HG03064 (cell line): Measurements from ENCODE around the gene PROK1.
"Not testable (repeated sequence)": the region's sequence is repeated elsewhere in the genome, so short reads cannot be mapped to it uniquely, and the experiment has no call there.

Experiments
- ATAC-seq: cut with Tn5 transposase; IDR thresholded peaks from one replicate; pipeline ENCODE4 v1.9.1; 2021; ENCODE audit warnings: low read depth; ENCODE audit not compliant: unreplicated experiment

PROK1 gene

DNA sequence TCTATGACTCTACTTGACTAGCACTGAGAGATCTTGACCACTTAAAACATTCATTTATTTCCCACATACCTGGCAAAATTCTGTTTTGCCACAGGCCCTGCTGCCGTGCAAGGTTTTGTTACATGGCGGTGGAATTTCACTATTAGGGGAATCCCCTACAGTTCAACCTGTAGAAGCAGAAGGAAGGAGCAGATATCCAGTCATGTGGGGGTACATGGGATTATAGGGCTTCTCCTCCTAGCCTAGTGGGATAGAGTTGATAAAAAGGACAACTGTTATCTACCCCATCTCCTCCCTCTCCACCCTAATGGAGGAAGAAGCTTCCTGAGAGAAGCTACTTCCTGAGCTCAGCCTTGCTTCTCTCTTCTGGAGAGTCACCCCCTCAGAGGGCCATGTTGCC, 17.7 kb upstream of the PROK1 start:
- ATAC-seq, result no peak

DNA sequence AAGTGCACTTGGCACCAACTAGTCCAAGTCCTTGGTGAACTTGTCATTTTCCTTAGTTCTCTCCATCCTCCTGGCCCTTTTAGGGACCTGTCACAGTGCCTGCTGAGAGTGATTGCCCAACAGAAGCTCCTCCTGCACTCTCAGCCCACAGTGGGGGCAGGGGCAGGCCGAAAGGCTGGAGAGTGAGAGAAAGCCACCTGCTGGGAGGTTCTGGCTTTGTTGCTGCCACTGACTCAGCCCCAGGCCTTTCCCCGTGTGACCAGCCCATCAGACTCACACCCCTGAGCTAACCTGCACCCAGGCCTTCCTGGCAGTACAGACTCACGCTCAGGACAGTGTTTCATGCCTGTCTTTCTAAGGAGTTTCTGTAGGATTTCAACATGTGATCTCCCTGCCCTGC, 17.1 kb upstream of the PROK1 start:
- ATAC-seq, result no peak

DNA sequence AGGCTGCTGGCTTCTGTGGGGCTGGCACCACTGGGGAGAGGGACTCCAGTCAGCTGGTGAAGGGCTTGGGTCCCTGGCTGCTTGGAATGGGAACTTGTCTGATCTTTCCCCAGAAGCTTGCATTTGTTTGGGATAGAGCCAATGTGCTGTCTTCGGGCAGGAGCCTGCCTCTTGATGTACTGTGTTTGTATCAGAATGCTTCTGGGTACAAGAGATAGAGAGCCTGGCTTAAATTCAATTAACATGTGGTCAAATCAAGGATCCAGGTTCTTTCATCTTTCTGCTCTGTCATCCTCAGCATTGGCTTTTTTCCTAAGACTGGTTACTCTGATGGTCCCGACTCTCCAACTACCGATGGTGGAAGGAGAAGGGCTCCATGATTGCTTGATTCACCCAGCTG, 16.0 kb upstream of the PROK1 start:
- no peak for ATAC-seq

DNA sequence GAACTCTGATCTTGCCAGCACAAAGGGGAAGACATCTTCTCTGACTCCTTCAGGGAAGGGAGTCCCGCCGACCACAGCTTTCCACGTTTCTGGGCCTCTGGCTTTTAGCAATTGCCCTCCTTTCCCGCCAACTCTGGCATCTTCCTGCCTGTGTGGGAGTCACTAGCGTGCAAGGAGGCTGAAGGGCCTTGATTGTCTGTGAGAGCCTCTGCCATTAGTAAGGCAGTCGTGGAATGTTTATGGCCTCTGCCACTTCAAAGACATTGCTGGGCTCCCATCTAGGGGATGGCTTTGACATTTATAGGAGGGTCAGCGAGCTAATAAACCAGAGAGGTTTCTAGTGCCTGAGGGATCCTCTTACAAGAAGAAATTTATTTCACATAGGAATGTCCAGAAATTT, 14.3 kb upstream of the PROK1 start:
- no peak for ATAC-seq

DNA sequence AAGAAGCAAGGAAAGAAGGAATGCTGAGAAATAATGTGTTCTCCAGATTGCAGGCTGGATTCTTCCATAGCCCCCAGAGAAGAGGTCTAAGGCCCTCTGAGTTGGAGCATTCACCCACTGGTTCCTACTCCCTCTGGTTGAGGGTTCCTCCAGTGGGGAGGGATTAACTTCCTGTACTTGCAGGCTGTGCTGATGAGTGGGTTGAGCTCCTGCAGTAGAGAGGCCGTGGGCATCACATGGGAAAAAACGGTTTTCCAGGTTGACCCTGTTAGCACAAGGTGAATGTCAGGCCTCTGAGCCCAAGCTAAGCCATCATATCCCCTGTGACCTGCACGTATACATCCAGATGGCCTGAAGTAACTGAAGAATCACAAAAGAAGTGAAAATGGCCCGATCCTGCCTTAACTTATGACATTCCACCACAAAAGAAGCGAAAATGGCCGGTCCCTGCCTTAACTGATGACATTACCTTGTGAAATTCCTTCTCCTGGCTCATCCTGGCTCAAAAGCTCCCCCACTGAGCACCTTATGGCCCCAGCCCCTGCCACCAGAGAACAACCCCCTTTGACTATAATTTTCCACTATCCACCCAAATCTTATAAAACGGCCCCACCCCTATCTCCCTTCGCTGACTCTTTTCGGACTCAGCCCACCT, 13.2 kb upstream of the PROK1 start:
- ATAC-seq, result not testable (repeated sequence)

DNA sequence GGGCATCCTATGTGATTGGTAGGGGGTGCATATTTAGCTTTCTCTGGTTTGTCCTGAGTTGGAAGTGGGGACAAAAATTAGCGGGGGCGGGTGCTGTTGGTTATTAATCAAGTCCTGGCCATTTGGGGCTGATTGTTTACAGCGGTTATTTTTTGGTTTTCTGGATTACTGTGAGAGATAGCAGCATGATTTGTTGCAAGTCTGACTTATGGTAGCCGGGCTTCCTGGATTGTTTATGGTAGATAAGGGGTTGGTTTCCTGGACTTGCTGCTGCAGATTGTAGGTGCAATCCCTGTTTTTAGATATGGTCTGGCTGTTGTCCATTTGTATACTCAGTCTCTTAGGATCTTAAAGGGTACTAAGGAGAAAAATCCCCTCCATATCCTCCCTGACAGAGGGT, 12.1 kb upstream of the PROK1 start:
- ATAC-seq, result no peak

DNA sequence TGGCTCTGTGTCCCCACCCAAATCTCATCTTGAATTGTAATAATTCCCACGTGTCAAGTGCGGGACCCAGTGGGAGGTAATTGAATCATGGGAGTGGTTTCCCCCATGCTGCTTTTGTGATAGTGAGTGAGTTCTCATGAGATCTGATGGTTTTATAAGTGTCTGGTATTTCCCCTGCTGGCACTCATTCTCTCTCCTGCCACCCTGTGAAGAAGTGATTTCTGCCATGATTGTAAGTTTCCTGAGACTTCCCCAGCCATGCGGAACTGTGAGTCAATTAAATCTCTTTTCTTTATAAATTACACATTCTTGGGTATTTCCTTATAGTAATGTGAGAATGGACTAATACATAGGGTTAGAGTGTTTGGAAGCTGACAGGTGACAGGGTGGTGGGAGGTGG, 11.1 kb upstream of the PROK1 start:
- not testable (repeated sequence) for ATAC-seq

DNA sequence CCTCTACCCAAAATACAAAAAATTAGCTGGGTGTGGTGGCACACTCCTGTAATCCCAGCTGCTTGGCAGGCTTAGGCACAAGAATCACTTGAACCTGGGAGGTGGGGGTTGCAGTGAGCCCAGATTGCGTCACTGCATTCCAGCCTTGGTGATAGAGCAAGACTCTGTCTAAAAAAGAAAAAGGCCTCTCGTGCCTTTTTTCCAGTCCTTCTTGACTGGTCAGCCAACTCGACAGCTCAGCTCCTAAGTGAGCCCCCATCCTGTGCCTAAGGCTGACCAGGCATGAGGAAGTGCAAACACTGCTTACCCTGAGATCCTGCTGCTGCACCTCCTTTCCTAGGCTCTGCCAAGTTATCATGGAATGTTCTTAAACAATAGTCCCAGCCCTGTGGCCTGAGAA, 10.1 kb upstream of the PROK1 start:
- ATAC-seq, result no peak

DNA sequence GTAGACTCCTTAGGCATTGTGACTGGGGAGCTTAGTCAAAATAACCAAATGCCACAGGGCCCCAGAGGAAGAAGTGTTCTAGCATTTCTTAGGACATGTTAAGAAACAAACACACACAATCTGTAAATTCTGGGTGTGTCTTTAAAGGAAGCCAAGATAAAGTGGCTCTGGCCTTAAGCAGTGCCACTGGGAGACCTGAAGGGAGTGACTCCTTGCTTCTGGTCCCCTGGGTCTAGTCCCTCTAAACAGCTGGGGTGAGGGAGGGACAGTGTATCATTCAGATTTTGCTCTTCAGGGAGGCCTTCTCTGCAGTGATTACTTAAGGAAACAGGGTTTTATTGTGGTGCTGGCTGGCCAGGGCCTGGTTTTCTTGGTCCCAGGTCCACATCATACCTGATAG, 9.1 kb upstream of the PROK1 start:
- ATAC-seq, result no peak

DNA sequence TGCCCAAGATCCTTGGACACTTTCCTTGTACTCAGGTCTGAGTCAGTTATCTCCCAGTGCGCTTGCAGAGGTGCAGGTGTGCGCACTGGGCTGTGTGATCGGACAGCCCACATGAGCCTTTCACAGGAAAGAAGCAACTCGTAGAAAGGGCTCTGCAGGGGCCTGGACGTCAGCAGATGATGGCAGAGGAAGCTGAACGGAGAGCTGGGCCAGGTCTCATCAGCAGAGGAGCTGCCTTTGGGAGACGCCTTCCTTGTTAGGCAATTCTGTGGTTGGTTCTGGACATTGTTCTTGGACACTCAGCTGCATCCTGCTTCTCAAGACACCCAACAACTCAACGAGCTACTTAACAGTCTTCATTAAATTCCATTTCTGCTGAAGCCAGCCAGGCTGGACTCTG, 7.5 kb upstream of the PROK1 start:
- ATAC-seq, result no peak

DNA sequence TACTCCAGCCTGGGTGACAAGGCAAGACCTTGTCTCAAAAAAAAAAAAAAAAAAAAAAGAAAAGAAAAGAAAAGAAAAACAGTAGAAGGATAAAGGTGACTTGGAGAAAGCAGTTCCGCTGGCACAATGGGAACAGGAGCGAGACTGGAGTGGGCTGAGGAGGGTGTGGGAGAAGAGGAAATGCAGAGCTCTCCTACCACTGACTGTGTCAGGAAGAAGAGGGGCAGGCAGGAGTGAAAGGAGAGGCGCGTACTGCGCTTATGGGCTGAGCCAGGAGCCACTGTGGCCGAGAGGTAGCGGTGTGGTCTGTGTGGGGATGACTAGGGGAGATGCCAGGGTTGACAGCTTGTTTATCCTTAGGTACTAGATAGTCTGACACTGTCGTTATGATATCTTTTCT, 6.4 kb upstream of the PROK1 start:
- ATAC-seq, result no peak

DNA sequence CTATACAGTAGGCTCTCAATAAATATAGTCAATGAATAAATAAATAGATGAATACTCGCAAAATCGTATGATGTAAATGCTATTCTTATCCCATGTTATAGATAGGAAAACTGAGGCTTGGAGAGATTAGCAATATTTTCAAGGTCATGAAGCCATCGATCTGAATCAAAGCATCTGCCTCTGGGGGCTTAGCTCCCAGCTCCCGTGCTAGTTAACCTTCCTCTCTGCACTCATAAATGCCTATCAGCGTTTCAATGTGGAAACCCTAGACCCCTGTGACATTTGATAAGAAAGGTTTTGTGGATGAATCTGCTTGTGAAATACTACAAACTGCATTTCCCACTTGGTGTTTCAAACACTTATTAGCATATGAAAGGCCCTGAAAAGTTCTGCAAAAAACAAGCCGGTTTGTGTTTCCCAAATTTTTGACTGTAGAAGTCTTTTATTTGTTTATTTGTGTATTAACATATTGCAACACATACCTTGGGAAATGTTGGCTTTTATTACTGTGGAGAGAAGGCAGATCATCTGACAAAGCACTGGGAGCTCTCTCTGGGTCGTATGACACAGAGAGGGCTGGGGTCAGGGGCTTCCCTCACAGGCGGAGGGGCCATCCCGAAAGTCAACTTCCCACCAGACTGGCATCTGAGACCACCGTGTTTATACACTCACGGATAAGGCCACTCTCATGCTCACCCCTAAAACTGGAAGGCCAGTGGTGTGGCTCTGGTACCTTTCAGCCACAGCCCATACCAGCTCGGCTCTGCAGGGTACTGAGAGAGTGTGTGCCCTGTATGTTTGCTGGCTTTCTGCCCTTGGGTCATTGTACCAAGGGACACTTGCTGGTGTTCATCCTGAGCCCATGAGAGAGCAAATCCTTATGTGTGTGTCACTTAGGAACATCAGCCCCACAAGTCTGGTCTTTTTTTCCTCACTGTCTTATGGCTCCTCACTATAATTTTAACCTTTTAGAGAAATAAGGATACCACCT, 993 bp upstream of the PROK1 start:
- no peak for ATAC-seq

DNA sequence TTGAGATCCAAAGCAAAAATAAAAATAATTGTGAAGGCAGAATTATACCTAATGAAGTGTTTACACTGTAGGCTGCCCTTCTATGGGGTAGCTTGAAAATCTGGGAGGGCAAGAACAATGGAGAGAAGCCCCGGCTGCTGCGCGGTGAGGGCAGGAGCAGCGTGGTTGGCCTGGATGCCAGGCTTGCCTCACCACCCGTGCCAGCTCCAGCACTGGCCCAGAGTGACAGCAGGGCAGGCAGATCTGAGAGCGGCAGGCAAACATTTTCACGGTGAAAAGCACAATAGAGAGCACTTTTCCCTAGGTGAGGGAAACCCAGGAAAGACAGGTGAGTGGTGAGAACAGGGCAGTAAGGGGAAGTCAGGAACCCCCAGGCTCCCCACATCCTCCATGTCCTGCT, 1.4 kb downstream of the PROK1 start:
- no peak for ATAC-seq

DNA sequence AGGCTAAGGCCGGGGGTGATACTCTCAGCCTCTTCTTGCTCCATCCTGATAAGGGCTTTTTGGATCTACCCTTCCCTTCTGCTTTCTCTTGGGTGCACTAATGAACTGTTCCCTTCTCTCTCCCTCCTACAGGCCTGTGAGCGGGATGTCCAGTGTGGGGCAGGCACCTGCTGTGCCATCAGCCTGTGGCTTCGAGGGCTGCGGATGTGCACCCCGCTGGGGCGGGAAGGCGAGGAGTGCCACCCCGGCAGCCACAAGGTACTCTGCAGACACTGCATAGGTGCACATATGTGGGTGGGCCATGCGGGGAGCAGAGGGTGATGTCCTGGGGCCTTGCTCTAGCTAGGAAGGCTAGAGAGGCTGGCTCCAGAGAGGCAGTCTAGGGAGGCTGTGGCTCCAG, 2.9 kb downstream of the PROK1 start:
- ATAC-seq, result no peak

DNA sequence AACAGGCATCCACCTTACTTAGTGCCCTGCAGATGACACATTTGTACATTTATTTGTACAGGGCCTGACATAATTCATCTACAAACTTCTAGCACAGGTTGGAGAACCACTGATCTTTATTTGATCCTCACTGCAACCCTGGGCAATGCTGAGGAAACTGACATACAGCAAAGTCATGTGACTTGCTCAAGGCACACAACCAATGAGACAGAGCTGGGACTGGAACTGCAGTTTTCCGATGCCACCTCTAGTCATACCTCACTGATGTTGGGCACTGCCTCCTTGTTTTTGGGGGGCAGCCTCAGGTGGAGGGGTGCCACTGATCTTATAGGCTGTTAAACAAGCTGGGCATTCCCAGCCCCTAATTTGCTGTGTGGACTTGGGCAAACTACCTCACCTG, 3.4 kb downstream of the PROK1 start:
- no peak for ATAC-seq

DNA sequence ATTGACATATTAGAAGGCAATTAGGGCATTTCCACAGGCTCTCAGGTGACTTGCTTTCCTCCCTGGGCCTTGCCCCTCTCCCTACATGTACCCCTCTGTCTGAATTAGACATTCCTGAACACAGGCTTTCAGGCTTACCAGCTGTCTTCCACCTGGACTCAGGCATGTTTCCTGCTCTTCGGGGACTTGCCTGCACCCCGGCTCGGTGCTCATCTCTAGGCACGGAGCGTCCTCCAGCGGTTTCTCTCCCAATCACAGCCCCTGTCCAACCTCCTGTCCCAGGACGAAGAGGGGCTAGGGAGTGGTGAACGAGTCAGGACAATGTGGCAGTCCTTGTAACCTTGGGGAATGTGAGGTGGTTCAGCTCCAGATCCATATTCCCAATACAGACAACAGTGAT, 4.2 kb downstream of the PROK1 start:
- ATAC-seq, result no peak

DNA sequence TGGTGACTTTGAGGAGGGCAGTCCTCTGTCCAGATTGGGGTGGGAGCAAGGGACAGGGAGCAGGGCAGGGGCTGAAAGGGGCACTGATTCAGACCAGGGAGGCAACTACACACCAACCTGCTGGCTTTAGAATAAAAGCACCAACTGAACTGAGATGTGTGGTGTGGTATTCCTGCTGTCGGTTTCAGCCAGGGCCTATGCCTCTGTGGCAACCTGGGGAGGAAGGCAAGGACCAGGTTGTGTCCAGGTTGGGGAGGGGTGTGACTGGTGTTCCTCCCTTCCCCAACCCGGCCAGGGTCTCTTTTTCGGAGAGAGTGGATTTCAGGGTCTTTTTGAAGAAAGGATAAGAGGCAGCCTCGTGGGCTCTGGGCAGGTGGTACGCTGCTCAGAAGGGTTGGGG, 6.3 kb downstream of the PROK1 start:
- no peak for ATAC-seq

DNA sequence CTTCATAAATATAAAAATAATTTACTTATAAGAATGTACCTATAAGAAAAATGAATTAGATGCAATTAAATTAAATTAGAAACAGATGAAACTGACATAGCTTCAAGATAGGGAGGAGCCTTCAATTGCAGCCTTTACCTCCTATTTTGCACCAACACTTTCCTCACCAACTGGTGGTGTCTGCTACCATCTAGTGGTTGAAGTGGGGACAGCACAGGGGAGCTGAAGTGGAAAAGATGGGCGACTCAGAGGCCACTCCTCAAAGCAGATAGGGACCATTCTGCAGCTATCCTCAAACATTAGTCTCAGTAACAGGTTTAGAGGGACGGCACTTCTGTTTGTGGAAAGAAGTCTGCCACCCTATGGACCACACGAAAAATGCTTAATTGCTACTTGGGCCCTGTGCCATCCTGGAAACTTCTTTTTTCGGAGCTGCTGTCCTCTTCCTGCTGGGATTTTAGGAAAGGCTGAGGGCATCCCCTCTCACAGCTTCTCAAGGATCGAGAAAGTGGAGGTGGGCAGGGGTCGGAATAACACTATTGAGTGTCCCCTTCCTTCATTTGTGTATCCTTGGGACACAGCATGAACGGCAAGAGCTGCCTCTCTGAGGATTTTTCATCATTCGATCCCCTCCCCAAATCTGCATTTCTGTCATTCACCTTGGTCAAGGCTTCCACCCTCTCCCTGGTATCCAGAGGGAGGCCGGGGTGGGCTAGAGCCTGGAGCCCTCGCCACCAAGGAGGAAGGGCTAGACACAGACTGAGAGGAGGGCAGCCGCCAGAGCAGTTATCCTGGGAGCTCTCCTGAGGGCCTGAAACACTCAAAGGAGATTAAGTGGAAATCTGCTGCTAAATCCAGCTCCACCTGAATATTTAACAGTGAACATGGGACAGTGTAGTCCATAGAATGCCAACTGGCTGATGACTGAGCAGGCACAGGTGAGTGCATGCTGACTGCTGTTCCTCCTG, 9.6 kb downstream of the PROK1 start:
- ATAC-seq, result no peak

DNA sequence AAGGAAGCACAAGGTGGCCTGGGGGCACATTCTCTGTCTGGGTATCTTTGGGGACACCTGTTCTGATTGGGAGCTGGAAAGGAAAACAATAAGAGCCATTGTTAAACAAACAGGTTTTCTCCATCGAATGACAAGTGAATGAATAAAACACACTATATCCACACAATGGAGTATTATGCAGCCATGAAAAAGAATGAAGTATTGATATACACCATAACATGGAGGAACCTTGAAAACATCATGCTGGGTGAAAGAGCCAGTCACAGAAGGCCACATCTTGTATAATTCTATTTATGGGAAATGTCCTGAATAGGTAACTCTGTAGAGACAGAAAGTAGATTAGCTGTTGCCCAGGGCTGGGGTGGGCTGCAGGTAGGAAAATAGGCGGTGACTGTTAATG, 11.1 kb downstream of the PROK1 start:
- ATAC-seq, result no peak

DNA sequence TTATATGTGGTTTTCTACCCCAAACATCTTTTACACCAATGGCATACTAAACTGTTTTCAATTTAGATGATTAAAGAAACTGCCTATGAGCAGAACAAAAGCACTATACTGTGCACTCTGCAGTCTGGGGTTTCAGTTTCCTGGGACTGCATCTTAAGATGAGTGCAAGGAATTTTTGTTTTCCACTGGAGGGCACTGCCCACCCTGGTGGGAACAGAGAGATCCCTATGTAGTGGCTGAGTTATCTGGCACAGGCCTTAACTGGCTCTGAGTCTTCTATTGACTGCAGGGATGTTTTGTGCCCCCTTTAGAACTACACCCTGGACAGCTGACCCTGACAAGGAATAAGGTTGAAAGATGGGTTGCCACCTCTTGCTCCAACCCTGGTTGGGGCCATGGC, 12.0 kb downstream of the PROK1 start:
- ATAC-seq, result no peak

DNA sequence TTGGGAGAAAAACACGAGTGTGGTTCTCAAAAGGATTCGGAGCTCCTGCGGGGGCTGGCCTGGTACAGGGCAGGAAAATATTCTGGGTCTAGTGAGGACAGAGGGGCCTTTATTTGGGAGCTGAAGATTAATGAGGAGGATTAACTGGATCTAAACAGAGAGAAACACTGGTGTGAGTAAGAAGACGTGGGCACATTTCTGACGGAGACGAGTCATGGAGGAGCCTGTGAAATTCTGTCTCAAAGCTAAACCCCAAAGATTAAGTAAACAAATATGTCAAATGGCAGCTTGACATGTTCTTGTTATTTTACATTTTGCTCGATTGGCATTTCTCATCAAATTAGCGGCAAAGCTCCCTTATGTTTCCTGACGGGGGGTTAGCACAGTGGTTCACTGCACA, 12.8 kb downstream of the PROK1 start:
- no peak for ATAC-seq
